T-helper 2 cell (primary cell): ENCODE data around the gene CENPVL3.
"Not testable (repeated sequence)": the region's sequence is repeated elsewhere in the genome, so short reads cannot be mapped to it uniquely, and the experiment has no call there.

Source experiments
- DNase-seq, 5 experiments: peaks; one replicate each; pipeline versions ENCODE4 v3.0.0 to v3.0.0-alpha.2; 2012 to 2022
- total RNA-seq, 2 donors: gene quantifications; one replicate each; lab custom pipeline; 2026; lab: John Stamatoyannopoulos, UW

The CENPVL3 gene
- total RNA-seq = 0 reads per million in 2 donors

- DNase-seq = not testable (repeated sequence)
These were observed at the start of gene CENPVL3 for GRCh38 chrX:51618241-51619155. Gene CENPVL3 (minus strand): TSS chrX:51618912. CDS start chrX:51618873, 39 bp downstream.

GRCh38 chrX:51665981-51666380, 47.3 kb upstream of the CENPVL3 start:
- peak in 1 of 5 experiments; percentile 77 for DNase-seq

GRCh38 chrX:51643377-51643776, 24.7 kb upstream of the CENPVL3 start:
- no peak for DNase-seq

DNA sequence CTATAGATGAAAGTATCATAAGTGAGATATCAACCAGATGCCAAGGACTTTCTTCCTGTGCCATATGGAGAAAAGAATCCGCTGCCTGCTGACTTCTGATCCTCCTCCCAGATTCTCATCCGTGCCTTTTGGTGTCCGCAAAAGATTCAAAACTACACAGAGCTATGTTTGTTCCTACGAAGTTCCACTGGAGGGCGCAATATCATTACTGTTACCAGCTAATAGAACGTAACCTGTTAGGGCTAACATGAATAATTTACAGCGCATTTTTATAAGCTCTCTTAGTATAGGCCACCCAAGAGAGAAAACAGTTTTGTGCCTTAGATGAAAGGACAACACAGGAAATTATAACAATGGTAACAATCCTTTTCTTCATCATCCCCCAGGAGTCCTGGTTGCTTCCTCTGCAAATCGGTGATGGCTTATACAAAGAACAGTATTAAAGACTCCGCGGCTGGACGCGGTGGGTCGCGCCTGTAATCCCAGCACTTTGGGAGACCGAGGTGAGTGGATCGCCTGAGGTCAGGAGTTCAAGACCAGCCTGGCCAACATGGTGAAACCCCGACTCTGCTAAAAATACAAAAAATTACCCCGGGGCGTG, 22.8 kb upstream of the CENPVL3 start:
- peak in 1 of 5 experiments; percentile 48 for DNase-seq

DNA sequence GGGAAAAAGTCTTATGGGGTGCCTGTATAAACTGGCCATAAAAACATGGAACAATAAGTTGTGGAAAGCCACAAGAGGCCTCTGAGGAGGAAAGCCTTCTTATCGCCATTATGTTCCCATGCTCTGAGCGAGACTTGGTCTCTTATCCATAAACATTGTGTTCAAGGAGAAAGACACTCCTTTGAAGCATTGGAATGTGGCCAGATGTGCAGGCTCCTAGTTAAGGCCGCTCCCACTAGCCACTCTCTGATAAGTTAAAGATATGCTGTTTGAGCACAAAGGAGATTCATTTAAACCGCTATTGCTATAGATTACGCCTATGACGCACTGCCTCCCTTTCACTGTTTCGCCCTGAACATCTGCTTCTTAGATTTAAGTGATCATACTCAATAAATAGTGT, 17.8 kb upstream of the CENPVL3 start:
- not testable (repeated sequence) for DNase-seq

- peak in 1 of 5 experiments; percentile 29 for DNase-seq
These were observed 4.2 kb downstream of the CENPVL3 start for GRCh38 chrX:51614353-51615012.

DNA sequence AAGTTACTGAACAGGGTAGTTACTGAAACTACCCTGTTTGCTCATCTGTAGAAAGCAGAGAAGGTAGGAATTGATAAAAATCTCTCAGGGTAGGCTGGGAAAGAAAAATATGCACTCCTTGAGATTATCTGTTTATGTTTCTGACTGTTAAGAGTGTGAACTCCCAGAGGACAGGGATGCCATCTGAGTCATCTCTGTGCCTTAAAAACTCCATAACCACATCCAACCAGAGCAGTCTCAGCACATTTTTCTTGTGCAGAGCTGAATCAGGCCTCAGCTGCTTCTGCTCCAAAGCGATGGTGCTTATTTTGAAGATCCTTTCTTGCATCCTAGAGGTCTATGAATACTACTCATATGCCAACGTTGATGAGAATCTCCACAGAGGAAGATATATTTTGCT, 9.9 kb downstream of the CENPVL3 start:
- no peak for DNase-seq

DNA sequence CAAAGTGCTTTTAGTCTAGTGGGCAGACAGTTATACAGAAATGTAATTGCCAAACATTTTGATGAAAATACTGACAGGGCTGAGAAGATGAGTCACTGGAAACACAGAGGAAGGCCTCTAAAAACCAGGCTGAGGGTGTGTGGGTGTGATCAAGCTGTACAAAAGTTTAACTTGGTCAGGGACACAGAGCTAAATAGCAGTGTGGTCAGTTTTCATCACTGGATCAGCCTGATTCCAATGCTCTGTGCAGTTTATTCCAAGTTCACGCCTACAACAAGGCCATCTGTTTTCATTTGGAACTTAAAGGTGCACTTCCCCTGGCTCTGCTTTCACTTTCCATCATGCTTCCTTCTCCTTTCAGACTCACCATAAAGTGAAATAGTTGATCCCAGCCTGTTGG, 10.6 kb downstream of the CENPVL3 start:
- no peak for DNase-seq

GRCh38 chrX:51606446-51606845, 12.3 kb downstream of the CENPVL3 start:
- DNase-seq = no peak

- no peak for DNase-seq
These were observed 19.8 kb downstream of the CENPVL3 start for GRCh38 chrX:51598899-51599298.

- DNase-seq = no peak
These were observed 46.8 kb downstream of the CENPVL3 start for GRCh38 chrX:51571874-51572273.

DNA sequence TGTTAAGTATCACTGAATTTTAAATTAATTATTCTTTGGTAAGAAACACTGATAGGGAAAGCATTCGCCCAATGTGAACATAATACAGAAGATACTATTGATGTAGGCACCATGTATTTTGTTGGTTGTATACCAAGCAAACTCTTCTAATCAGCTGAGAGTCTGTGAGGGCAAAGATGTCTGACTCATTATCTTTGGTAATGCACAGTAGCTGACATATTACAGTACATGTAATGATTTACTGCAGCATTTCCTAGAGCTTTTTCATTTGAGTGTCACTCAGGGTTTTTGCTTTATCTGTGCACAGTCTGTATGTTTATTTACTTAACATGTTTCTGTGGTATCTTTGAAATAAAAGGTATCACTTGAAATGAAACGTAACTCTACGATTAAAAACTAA, 49.2 kb downstream of the CENPVL3 start:
- DNase-seq = no peak

- DNase-seq = no peak
These were observed 50.1 kb downstream of the CENPVL3 start for GRCh38 chrX:51568586-51568985.
